HEK293T (cell line): ENCODE results near the gene EFCAB5.

Experiments used
- BHLHE40 ChIP-seq: fragments of 450-650 bp; IDR thresholded peaks from 2 replicates; pipeline ENCODE4 v1.6.1; 2016; ENCODE audit warnings: mild to moderate bottlenecking, moderate library complexity, borderline replicate concordance
- FOXM1 ChIP-seq: fragments of 450-650 bp; IDR thresholded peaks from 2 replicates; pipeline ENCODE4 v1.6.1; 2017; ENCODE audit warnings: mild to moderate bottlenecking, borderline replicate concordance
- SP1 ChIP-seq: fragments of 450-650 bp; IDR thresholded peaks from 2 replicates; pipeline ENCODE4 v1.6.1; 2017
- SUZ12 ChIP-seq: fragments of 450-650 bp; IDR thresholded peaks from 2 replicates; pipeline ENCODE4 v1.6.1; 2016; ENCODE audit warnings: mild to moderate bottlenecking
- ZNF384 ChIP-seq: fragments of 450-650 bp; IDR thresholded peaks from 2 replicates; pipeline ENCODE4 v1.6.1; 2016

GRCh38 chr17:30151471-30151870 is 210.0 kb downstream of the EFCAB5 start:
- TF ChIP-seq SUZ12 (no peak), FOXM1 (no peak), SP1 (no peak), BHLHE40 (no peak), ZNF384 (no peak)
